T-cell (primary cell): ENCODE results near the gene INPP4B. TPM values are rescaled to one million over a fixed set of nuclear protein-coding genes. Genes with fewer than 3 reads are reported as not detected.

Source experiments
- ATAC-seq, 4 experiments: fragments of 200-7000 bp in 3 of 4; fragments of 150-1000 bp in 1 of 4; cut with Tn5 transposase; replicated peaks in 1 of 4; 1 replicate in 3 of 4; 2 replicates in 1 of 4; pipeline ENCODE4 v1.10.0; 2021; ENCODE audit warnings: moderate library complexity in 3 of 4, mild to moderate bottlenecking in 2 of 4, moderate number of reproducible peaks in 1 of 4
- CTCF ChIA-PET, 2 donors: fragments of 300-600 bp; sonication (Branson Sonifier 250); formaldehyde crosslinking; loops; one replicate each; lab custom pipeline; 2022; ENCODE audit warnings: antibody characterized with exemption in 2 of 2; lab: Charles Lee
- POLR2A ChIA-PET, 2 donors: fragments of 300-600 bp; sonication (Branson Sonifier 250); formaldehyde crosslinking; loops; one replicate each; lab custom pipeline; 2022; ENCODE audit warnings: antibody characterized with exemption in 2 of 2; lab: Charles Lee
- DNase-seq, 35 experiments: peaks; one replicate each; pipeline versions ENCODE4 v3.0.0 to v3.0.0-alpha.2; 2013 to 2023
- H3K27ac ChIP-seq: one replicate; pipeline ENCODE4 v1.5.1; 2013; ENCODE audit warnings: low read length
- H3K27me3 ChIP-seq, 2 experiments: replicated peaks in 1 of 2; 1 replicate in 1 of 2; 2 replicates in 1 of 2; pipeline versions ENCODE4 v1.6.1 to v1.7.0; 2013; ENCODE audit warnings: low read length in 1 of 2, mixed read lengths in 1 of 2; ENCODE audit not compliant: control insufficient read depth in 2 of 2, insufficient read depth in 2 of 2; ENCODE audit errors: extremely low read depth in 1 of 2
- H3K36me3 ChIP-seq, 2 donors: 1 replicate in 1 of 2; 2 replicates in 1 of 2; pipeline versions ENCODE4 v1.6.1 to v1.7.0; 2013; ENCODE audit warnings: low read length in 1 of 2; ENCODE audit not compliant: control insufficient read depth in 2 of 2, insufficient read depth in 1 of 2; ENCODE audit errors: extremely low read depth in 1 of 2
- H3K4me1 ChIP-seq, 2 experiments: 1 replicate in 1 of 2; 2 replicates in 1 of 2; pipeline versions ENCODE4 v1.6.1 to v1.7.0; 2013; ENCODE audit warnings: low read length in 2 of 2, mixed read lengths in 1 of 2; ENCODE audit not compliant: insufficient read depth in 2 of 2, control insufficient read depth in 1 of 2; ENCODE audit errors: extremely low read depth in 1 of 2
- H3K4me3 ChIP-seq, 2 donors: 1 replicate in 1 of 2; 2 replicates in 1 of 2; pipeline versions ENCODE4 v1.5.1 to v1.7.0; 2013; ENCODE audit warnings: mild to moderate bottlenecking in 2 of 2, low read length in 1 of 2, moderate library complexity in 1 of 2; ENCODE audit not compliant: control insufficient read depth in 1 of 2; ENCODE audit errors: extremely low read depth in 1 of 2
- H3K9me3 ChIP-seq: 2 replicates; pipeline ENCODE4 v1.7.0; 2013
- H3K27ac Mint-ChIP-seq, 2 donors: one replicate each; pipeline ENCODE4 v1.8.0; 2020 to 2021; ENCODE audit warnings: mild to moderate bottlenecking in 2 of 2, mixed read lengths in 2 of 2
- H3K27me3 Mint-ChIP-seq, 2 donors: one replicate each; pipeline ENCODE4 v1.8.0; 2021 to 2022; ENCODE audit warnings: mixed read lengths in 2 of 2
- H3K36me3 Mint-ChIP-seq: one replicate; pipeline ENCODE4 v1.8.0; 2021; ENCODE audit warnings: mixed read lengths
- H3K4me1 Mint-ChIP-seq, 3 donors: one replicate each; pipeline ENCODE4 v1.8.0; 2020 to 2022; ENCODE audit warnings: mixed read lengths in 3 of 3, mild to moderate bottlenecking in 1 of 3
- H3K4me3 Mint-ChIP-seq, 3 donors: one replicate each; pipeline ENCODE4 v1.8.0; 2020 to 2022; ENCODE audit warnings: mild to moderate bottlenecking in 3 of 3, mixed read lengths in 3 of 3, moderate library complexity in 3 of 3
- H3K9me3 Mint-ChIP-seq, 3 donors: one replicate each; pipeline ENCODE4 v1.8.0; 2020 to 2022; ENCODE audit warnings: mixed read lengths in 3 of 3
- WGBS: methylation state at CpG from one replicate; pipeline ENCODE4 v1.1.5; 2013; ENCODE audit warnings: missing lambda C conversion rate; ENCODE audit not compliant: insufficient coverage; 5-methylcytosine and 5-hydroxymethylcytosine counted together
- total RNA-seq, 35 experiments: library from RNA in 6 of 35; stranded (reverse) in 6 of 35; fragments of 120-200 nt in 1 of 35; gene quantifications; one replicate each; pipeline versions ENCODE4 v1.2.1 to v1.2.4 and lab custom pipeline; 2013 to 2026

Gene INPP4B
- total RNA-seq, 5 donors from 2014 or later (not counting 1 experiment from before 2014, with no cell fraction given) = 47.4 to 99.7 (median 71.3) TPM

DNA sequence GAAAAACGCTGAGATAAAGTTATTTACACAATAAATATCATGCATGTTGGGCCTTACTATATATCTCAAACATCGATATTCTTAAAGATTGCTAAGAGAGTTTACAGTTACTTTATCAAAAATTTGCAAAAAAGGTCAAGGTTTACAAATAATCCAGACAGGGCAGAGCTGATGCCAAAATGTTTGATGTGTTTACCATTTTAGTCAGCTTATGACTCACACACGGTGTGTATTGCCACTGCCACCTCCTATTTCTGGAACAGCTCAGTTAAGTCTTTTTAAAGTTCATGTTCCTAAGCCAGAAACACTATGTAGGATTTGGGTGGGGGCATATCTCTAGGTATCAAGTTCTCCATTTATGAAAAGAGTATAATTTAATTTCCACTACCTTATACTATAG lies 580.6 kb downstream of the INPP4B start:
- peak in 3 of 4 experiments; percentile 70 to 78 (median 73) for ATAC-seq
- peak overlapping the region in 1 of 3 donors; percentile 19 for H3K4me3 Mint-ChIP-seq
- H3K9me3 ChIP-seq = no peaks in the 10 kb centered on the region
- H3K9me3 Mint-ChIP-seq = no peaks in the 10 kb centered on the region
- no peaks in the 10 kb centered on the region for H3K27me3 Mint-ChIP-seq
- H3K27me3 ChIP-seq = no peaks in the 10 kb centered on the region
- peak overlapping the region; percentile 86 to 88 for H3K27ac Mint-ChIP-seq
- peaks cover 0 to 11% of the 10 kb centered on the region in 2 experiments for H3K4me1 ChIP-seq
- peaks cover 4 to 7% of the 10 kb centered on the region in 2 donors for H3K36me3 ChIP-seq
- DNase-seq = no peak
- H3K4me3 ChIP-seq = no peak overlapping the region
- no peak overlapping the region for H3K27ac ChIP-seq
- no CpG with 5 or more reads among the region's 3 CpGs for WGBS
- H3K4me1 Mint-ChIP-seq = peaks cover 82 to 88% (median 86%) of the 10 kb centered on the region in 3 donors
- ChIA-PET POLR2A (interaction anchor here (0.6 to 0.7 kb wide), 2 partner anchors 15 to 80 kb away, joined by 3 to 4 read pairs; no protein-coding TSS in a partner anchor), CTCF (interaction anchor here (0.5 to 1.2 kb wide), 3 partner anchors 18 to 580 kb away, joined by 3 to 6 read pairs (median 3); no protein-coding TSS in a partner anchor)
- peaks cover 60% of the 10 kb centered on the region for H3K36me3 Mint-ChIP-seq

DNA sequence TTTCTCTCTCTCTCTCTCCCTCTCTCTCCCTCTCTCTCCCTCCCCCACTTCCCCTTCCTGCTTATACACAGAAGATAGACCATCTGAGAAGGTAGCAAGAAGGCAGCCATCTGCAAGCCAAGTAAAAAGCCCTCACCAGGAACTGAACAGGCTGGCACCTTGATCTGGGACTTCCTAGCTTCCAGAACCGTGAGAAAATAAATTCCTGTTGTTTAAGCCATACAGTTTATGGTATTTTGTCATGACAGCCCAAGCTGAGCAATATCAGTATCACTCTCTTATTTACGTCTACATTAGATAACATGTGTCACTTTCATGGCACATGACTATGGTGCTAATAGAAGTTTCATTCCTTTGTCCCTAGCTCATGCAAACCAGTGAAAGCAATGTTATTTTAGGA lies 581.1 kb downstream of the INPP4B start:
- ChIA-PET CTCF (interaction anchor here (0.5 to 1.2 kb wide), 3 partner anchors 18 to 580 kb away, joined by 3 to 6 read pairs (median 3); no protein-coding TSS in a partner anchor), POLR2A (interaction anchor here (0.6 to 0.7 kb wide), 2 partner anchors 16 to 80 kb away, joined by 3 to 4 read pairs; no protein-coding TSS in a partner anchor)
- 80% methylated on average over 1 of the region's 2 CpGs for WGBS
- Mint-ChIP-seq H3K27ac (peak overlapping the region; percentile 86 to 88), H3K36me3 (peaks cover 60% of the 10 kb centered on the region), H3K27me3 (no peaks in the 10 kb centered on the region), H3K9me3 (no peaks in the 10 kb centered on the region), H3K4me3 (peak overlapping the region in 1 of 3 donors; percentile 19), H3K4me1 (peaks cover 77 to 82% (median 80%) of the 10 kb centered on the region in 3 donors)
- H3K36me3 ChIP-seq = peaks cover 5 to 6% of the 10 kb centered on the region in 2 donors
- H3K27ac ChIP-seq = peak overlapping the region; percentile 2
- no peaks in the 10 kb centered on the region for H3K27me3 ChIP-seq
- no peak overlapping the region for H3K4me3 ChIP-seq
- no peaks in the 10 kb centered on the region for H3K9me3 ChIP-seq
- peaks cover 0 to 11% of the 10 kb centered on the region in 2 experiments for H3K4me1 ChIP-seq
- ATAC-seq (no peak), DNase-seq (no peak)

DNA sequence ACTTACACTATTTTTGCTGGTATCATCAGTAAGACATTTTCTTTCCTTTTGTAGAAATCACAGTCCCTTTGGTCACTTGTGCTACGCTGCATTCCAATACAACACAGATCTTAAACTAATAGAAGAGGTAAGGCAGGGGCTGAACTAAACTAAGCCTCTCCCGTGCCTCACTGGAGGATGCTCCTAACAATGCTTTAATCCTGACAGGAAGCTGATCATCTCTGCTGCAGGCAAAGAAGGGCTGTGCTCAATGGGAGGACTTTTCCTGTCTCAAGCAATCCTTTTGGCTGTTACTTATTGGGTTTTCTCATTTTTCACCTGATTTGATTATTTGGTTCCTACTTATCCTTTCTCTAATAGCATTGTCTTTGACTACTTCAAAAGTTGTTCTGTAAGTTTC lies 583.1 kb downstream of the INPP4B start:
- Histone ChIP-seq H3K4me3 (no peak overlapping the region), H3K36me3 (peaks cover 5 to 8% of the 10 kb centered on the region in 2 donors), H3K4me1 (peaks cover 0 to 11% of the 10 kb centered on the region in 2 experiments), H3K27ac (no peak overlapping the region), H3K9me3 (no peaks in the 10 kb centered on the region), H3K27me3 (no peaks in the 10 kb centered on the region)
- ChIA-PET CTCF (no interaction called here), POLR2A (interaction anchor here in 1 of 2 donors (0.7 kb wide), 1 partner anchor 426 kb away, joined by 6 read pairs; no protein-coding TSS in a partner anchor)
- Mint-ChIP-seq H3K4me3 (no peak overlapping the region), H3K4me1 (peaks cover 63 to 69% (median 64%) of the 10 kb centered on the region in 3 donors), H3K36me3 (peaks cover 55% of the 10 kb centered on the region), H3K27ac (peak overlapping the region; percentile 24 to 75), H3K27me3 (no peaks in the 10 kb centered on the region), H3K9me3 (no peaks in the 10 kb centered on the region)
- WGBS = no CpG with 5 or more reads among the region's 2 CpGs
- DNase-seq (no peak), ATAC-seq (no peak)

DNA sequence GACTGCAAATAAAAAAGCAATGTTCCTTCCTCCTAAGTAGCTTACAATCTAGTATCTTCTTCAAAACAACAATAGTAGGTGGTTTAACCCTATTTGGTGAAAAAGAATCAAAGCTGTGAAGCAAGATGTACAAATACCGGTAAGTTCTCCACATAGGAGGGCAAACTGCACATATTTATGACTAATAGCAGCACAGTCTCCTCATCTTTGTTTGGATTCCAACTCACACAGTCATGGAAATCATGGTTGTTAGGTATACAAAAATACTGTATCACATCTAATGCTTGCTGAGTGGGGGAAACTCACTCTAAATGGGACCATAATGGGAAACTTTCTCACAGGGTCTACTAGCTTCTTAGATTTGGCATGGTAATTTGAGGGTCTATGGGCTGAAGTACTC lies 597.2 kb downstream of the INPP4B start:
- H3K9me3 ChIP-seq = no peaks in the 10 kb centered on the region
- peak overlapping the region in 1 of 2 donors; percentile 13 for H3K27ac Mint-ChIP-seq

DNA sequence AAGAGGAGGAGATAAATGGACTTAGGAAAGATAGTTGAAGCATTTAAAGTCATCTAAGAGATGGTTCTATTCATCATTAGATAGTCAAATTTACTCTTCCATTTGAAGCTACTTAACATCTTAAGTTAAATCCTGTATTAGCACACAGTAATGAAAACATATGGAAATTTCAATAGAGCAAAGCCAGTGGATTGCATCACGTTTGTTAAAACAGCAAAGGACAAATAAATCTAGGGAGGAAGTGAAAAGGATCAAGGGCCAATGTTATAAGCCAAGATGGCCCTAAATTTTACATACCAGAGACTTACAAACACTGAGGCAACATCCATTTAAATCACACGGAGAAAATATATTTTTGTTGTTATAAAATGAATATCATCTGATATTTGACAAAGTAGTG lies 602.8 kb downstream of the INPP4B start:
- Mint-ChIP-seq H3K4me3 (no peak overlapping the region), H3K4me1 (peaks cover 27 to 58% (median 36%) of the 10 kb centered on the region in 3 donors), H3K27me3 (no peaks in the 10 kb centered on the region), H3K9me3 (no peaks in the 10 kb centered on the region), H3K27ac (peak overlapping the region in 1 of 2 donors; percentile 3), H3K36me3 (peaks cover 54% of the 10 kb centered on the region)
- ChIA-PET POLR2A (no interaction called here), CTCF (no interaction called here)
- Histone ChIP-seq H3K27ac (no peak overlapping the region), H3K4me3 (no peak overlapping the region), H3K9me3 (no peaks in the 10 kb centered on the region), H3K36me3 (no peaks in the 10 kb centered on the region), H3K4me1 (no peaks in the 10 kb centered on the region), H3K27me3 (no peaks in the 10 kb centered on the region)
- ATAC-seq (no peak), DNase-seq (no peak)
- no CpG with 5 or more reads among the region's 2 CpGs for WGBS

More for the DNA sequence above, 597.2 kb downstream of the INPP4B start:
- Mint-ChIP-seq H3K36me3 (peaks cover 49% of the 10 kb centered on the region), H3K9me3 (no peaks in the 10 kb centered on the region), H3K4me1 (peaks cover 9 to 32% (median 30%) of the 10 kb centered on the region in 3 donors), H3K4me3 (no peak overlapping the region), H3K27me3 (no peaks in the 10 kb centered on the region)
- no peaks in the 10 kb centered on the region for H3K36me3 ChIP-seq
- no peak for ATAC-seq
- H3K27ac ChIP-seq = no peak overlapping the region
- no peak for DNase-seq
- CTCF ChIA-PET = no interaction called here
- no peaks in the 10 kb centered on the region for H3K27me3 ChIP-seq
- no peaks in the 10 kb centered on the region for H3K4me1 ChIP-seq
- WGBS = no CpG with 5 or more reads among the region's 1 CpG
- H3K4me3 ChIP-seq = no peak overlapping the region
- POLR2A ChIA-PET = interaction anchor here in 1 of 2 donors (0.6 kb wide), 1 partner anchor 1893 kb away, joined by 3 read pairs; no protein-coding TSS in a partner anchor

DNA sequence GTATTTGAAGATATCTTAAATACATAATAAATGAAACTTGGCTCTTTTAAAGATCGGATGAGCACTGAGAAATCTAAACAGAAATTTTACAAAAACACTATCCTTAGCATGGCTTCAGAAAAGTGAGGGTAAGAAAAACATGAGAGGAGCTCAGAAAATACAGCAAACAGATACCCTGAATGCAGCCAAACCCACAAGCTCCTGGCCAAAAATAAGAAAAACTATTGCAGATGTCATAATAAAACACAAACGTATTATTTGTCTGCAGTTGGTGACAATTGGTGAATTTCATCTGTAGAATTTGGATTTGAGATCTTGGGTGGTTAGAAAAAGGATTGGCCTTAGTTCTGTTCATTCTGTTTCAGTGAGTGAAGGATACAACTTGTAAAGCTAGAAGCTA lies 603.9 kb downstream of the INPP4B start:
- H3K27ac Mint-ChIP-seq = peak overlapping the region in 1 of 2 donors; percentile 26
- no CpG with 5 or more reads among the region's 2 CpGs for WGBS
- H3K9me3 Mint-ChIP-seq = no peaks in the 10 kb centered on the region
- no peak for ATAC-seq
- ChIA-PET CTCF (interaction anchor here in 1 of 2 donors (1.0 kb wide), 1 partner anchor 10 kb away, joined by 3 read pairs; no protein-coding TSS in a partner anchor), POLR2A (interaction anchor here in 1 of 2 donors (0.6 kb wide), 1 partner anchor 449 kb away, joined by 3 read pairs; no protein-coding TSS in a partner anchor)
- Histone ChIP-seq H3K36me3 (peaks cover 0 to under 1% of the 10 kb centered on the region in 2 donors), H3K27me3 (no peaks in the 10 kb centered on the region), H3K27ac (no peak overlapping the region), H3K4me1 (no peaks in the 10 kb centered on the region), H3K4me3 (no peak overlapping the region), H3K9me3 (no peaks in the 10 kb centered on the region)
- no peak overlapping the region for H3K4me3 Mint-ChIP-seq
- peaks cover 48% of the 10 kb centered on the region for H3K36me3 Mint-ChIP-seq
- peaks cover 25 to 51% (median 26%) of the 10 kb centered on the region in 3 donors for H3K4me1 Mint-ChIP-seq
- DNase-seq = no peak
- no peaks in the 10 kb centered on the region for H3K27me3 Mint-ChIP-seq
